B cell (primary cell): ENCODE results near the gene TLK1. TPM values are rescaled to one million over a fixed set of nuclear protein-coding genes. Genes with fewer than 3 reads are reported as not detected.

Experiments used
- ATAC-seq: fragments of 200-7000 bp; cut with Tn5 transposase; one replicate; pipeline ENCODE4 v1.10.0; 2021; ENCODE audit warnings: low read depth, mild to moderate bottlenecking, moderate number of reproducible peaks, moderate library complexity
- CTCF ChIA-PET: fragments of 350-600 bp; sonication (Branson Sonifier 250); formaldehyde crosslinking; loops from one replicate; lab custom pipeline; 2021; ENCODE audit warnings: antibody characterized with exemption, inconsistent platforms; lab: Charles Lee
- POLR2A ChIA-PET: fragments of 350-600 bp; sonication (Branson Sonifier 250); formaldehyde crosslinking; loops from one replicate; lab custom pipeline; 2021; ENCODE audit warnings: antibody characterized with exemption; lab: Charles Lee
- DNase-seq: peaks from one replicate; pipeline ENCODE4 v3.0.0; 2013
- H2AFZ ChIP-seq: 2 replicates; pipeline ENCODE4 v1.6.1; 2012; ENCODE audit warnings: mild to moderate bottlenecking, low read depth, low read length; ENCODE audit not compliant: insufficient read depth, poor library complexity, severe bottlenecking
- H3K27ac ChIP-seq, 2 donors: 1 replicate in 1 of 2; 2 replicates in 1 of 2; pipeline ENCODE4 v1.5.1; 2012 to 2013; ENCODE audit warnings: low read length in 2 of 2, mild to moderate bottlenecking in 2 of 2, moderate library complexity in 1 of 2
- H3K27me3 ChIP-seq, 4 experiments: fragments of 200-600 bp in 1 of 4; sonication (generic) in 1 of 4; replicated peaks in 1 of 4; 1 replicate in 2 of 4; 2 replicates in 2 of 4; pipeline versions ENCODE4 v1.6.1 to v1.7.0; 2013 to 2016; ENCODE audit warnings: low read length in 3 of 4, mild to moderate bottlenecking in 2 of 4, mixed read lengths in 1 of 4, moderate library complexity in 1 of 4; ENCODE audit not compliant: insufficient read depth in 4 of 4, control insufficient read depth in 3 of 4; ENCODE audit errors: control extremely low read depth in 1 of 4
- H3K36me3 ChIP-seq, 2 experiments: replicated peaks in 1 of 2; 1 replicate in 1 of 2; 2 replicates in 1 of 2; pipeline versions ENCODE4 v1.6.1 to v1.7.1; 2013; ENCODE audit warnings: low read length in 1 of 2; ENCODE audit not compliant: insufficient read depth in 2 of 2, control insufficient read depth in 1 of 2; ENCODE audit errors: control extremely low read depth in 1 of 2, extremely low read depth in 1 of 2
- H3K4me1 ChIP-seq, 2 donors: fragments of 200-600 bp in 1 of 2; sonication (generic) in 1 of 2; 1 replicate in 1 of 2; 2 replicates in 1 of 2; pipeline versions ENCODE4 v1.5.1 to v1.6.1; 2013 to 2017; ENCODE audit warnings: low read length in 2 of 2; ENCODE audit not compliant: control insufficient read depth in 2 of 2, insufficient read depth in 2 of 2
- H3K4me2 ChIP-seq: replicated peaks from 2 replicates; pipeline ENCODE3; 2012; ENCODE audit warnings: mild to moderate bottlenecking, low read depth, low read length; ENCODE audit not compliant: poor library complexity, severe bottlenecking
- H3K4me3 ChIP-seq, 5 experiments: fragments of 200-600 bp in 1 of 5; sonication (generic) in 1 of 5; 1 replicate in 3 of 5; 2 replicates in 2 of 5; pipeline versions ENCODE4 v1.5.1 to v1.7.0; 2011 to 2016; ENCODE audit warnings: low read length in 4 of 5, mild to moderate bottlenecking in 4 of 5, low read depth in 2 of 5, control low read depth in 1 of 5, moderate library complexity in 1 of 5; ENCODE audit not compliant: insufficient read depth in 1 of 5; ENCODE audit errors: control extremely low read depth in 1 of 5, extremely low read depth in 1 of 5
- H3K79me2 ChIP-seq: fragments of 200-600 bp; sonication (generic); one replicate; pipeline ENCODE4 v1.6.0; 2016; ENCODE audit warnings: low read length; ENCODE audit not compliant: control insufficient read depth, insufficient read depth
- H3K9ac ChIP-seq: fragments of 200-600 bp; sonication (generic); 2 replicates; pipeline ENCODE4 v1.6.1; 2017; ENCODE audit warnings: mild to moderate bottlenecking, low read length, moderate library complexity
- H3K9me3 ChIP-seq, 3 donors: one replicate each; pipeline versions ENCODE4 v1.6.1 to v1.7.1; 2013; ENCODE audit warnings: low read length in 2 of 3; ENCODE audit not compliant: control insufficient read depth in 2 of 3, insufficient read depth in 1 of 3; ENCODE audit errors: control extremely low read depth in 1 of 3
- H4K20me1 ChIP-seq: 2 replicates; pipeline ENCODE4 v1.6.0; 2012; ENCODE audit warnings: mild to moderate bottlenecking, low read length; ENCODE audit not compliant: insufficient read depth, control insufficient read depth, poor library complexity, severe bottlenecking
- H3K27ac Mint-ChIP-seq: one replicate; pipeline ENCODE4 v1.8.0; 2021; ENCODE audit warnings: mixed read lengths
- H3K27me3 Mint-ChIP-seq: one replicate; pipeline ENCODE4 v1.8.0; 2021; ENCODE audit warnings: mixed read lengths
- H3K4me1 Mint-ChIP-seq: one replicate; pipeline ENCODE4 v1.8.0; 2021; ENCODE audit warnings: mixed read lengths
- H3K4me3 Mint-ChIP-seq: one replicate; pipeline ENCODE4 v1.8.0; 2021; ENCODE audit warnings: mixed read lengths
- H3K9me3 Mint-ChIP-seq: one replicate; pipeline ENCODE4 v1.8.0; 2022; ENCODE audit warnings: mixed read lengths; ENCODE audit not compliant: insufficient read depth
- EZH2 ChIP-seq: IDR thresholded peaks from 2 replicates; pipeline ENCODE4 v1.6.1; 2012; ENCODE audit warnings: borderline replicate concordance, low read depth, mild to moderate bottlenecking, moderate library complexity, low read length; ENCODE audit not compliant: insufficient read depth, poor library complexity, severe bottlenecking
- WGBS: methylation state at CpG from one replicate; pipeline ENCODE4 v1.1.5; 2013; ENCODE audit warnings: missing lambda C conversion rate; ENCODE audit not compliant: insufficient coverage; 5-methylcytosine and 5-hydroxymethylcytosine counted together
- intact Hi-C: fragments of 100-400 bp; cut with micrococcal nuclease; formaldehyde crosslinking; loops from one replicate; pipeline ENCODE4 v1.10.0; 2022
- polyA plus RNA-seq: library from polyadenylated mRNA; depleted of rRNA; stranded (reverse); fragments of >200 nt; gene quantifications from 2 replicates; pipeline ENCODE4 v1.2.3, GENCODE V29; 2012
- total RNA-seq, 2 donors: library from RNA; stranded (reverse); fragments of 120-200 nt in 1 of 2; gene quantifications; 1 replicate in 1 of 2; 2 replicates in 1 of 2; pipeline versions ENCODE4 v1.2.3 to v1.2.4, GENCODE V29; 2013 to 2022
- TF ChIP-seq, protein P1 (sequence below): fragments of 200-600 bp; IDR thresholded peaks from one replicate; pipeline ENCODE4 v1.8.0; 2022; ENCODE audit warnings: antibody characterized with exemption, mild to moderate bottlenecking

TLK1 gene
- total and polyA plus RNA-seq, 2 donors (not counting 1 experiment from before 2014, with no cell fraction given), result 13.8 to 186 TPM

DNA sequence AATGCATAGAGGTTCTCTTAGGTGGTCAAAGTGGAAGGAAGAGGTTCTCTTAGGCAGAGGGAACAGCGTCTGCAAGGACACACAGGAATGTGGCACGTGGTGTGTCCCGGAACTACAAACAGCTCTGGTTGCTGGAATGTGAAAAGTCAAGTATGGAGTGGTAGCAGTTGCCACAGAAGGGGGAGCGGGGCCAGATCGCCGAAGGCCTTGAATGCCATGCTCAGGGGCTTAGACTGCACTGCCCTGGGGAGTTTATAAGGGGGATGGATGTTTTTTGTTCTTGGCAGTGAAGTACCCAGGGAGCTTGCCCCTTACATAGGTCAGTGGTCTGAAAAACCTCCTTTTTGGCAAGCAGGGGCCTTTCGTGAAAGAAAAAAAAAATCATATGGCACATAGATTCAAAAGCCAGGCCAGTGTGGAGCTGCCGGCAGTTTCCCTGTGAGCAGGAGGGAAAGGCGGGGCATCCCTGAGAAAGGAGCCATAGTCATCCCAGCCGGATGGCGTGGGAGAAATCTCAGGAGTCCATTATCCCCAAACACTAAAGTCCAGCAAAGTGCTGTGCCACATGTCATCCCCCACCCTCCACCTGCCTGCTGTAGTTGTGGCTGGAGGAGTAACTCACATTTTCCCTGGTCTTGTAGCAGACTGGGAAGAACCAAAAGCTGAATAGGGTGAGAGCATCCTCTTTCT, 186.2 kb downstream of the TLK1 start:
- H3K4me1 Mint-ChIP-seq, result peaks cover 12% of the 10 kb centered on the region
- peak overlapping the region; percentile 84 for H3K9ac ChIP-seq
- no peaks in the 10 kb centered on the region for H4K20me1 ChIP-seq
- no peaks in the 10 kb centered on the region for H3K79me2 ChIP-seq
- intact Hi-C loops, result loop anchor here (5.0 to 10.0 kb wide), 3 partner anchors 350 to 1490 kb away; no protein-coding TSS in a partner anchor
- ATAC-seq (no peak), DNase-seq (no peak)
- POLR2A ChIA-PET, result interaction anchor here (0.6 kb wide), 1 partner anchor 16 kb away, joined by 3 read pairs; no protein-coding TSS in a partner anchor
- H2AFZ ChIP-seq, result peak overlapping the region; percentile 96
- peak overlapping the region in 4 of 5 experiments; percentile 71 to 86 (median 82) for H3K4me3 ChIP-seq
- H3K27me3 Mint-ChIP-seq, result no peaks in the 10 kb centered on the region
- CTCF ChIA-PET, result interaction anchor here (0.7 to 2.4 kb wide), 4 partner anchors 184 to 732 kb away, joined by 3 to 14 read pairs (median 10); partner anchors contain the start of genes DCAF17 and METTL8
- H3K36me3 ChIP-seq, result no peaks in the 10 kb centered on the region
- H3K9me3 Mint-ChIP-seq, result no peaks in the 10 kb centered on the region
- peak overlapping the region; percentile 78 for H3K27ac Mint-ChIP-seq
- H3K27me3 ChIP-seq, result no peaks in the 10 kb centered on the region
- peak overlapping the region; percentile 92 for H3K4me3 Mint-ChIP-seq
- 87% methylated on average over 6 of the region's 11 CpGs for WGBS
- peak overlapping the region; percentile 98 for H3K4me2 ChIP-seq
- H3K9me3 ChIP-seq, result no peaks in the 10 kb centered on the region
- H3K27ac ChIP-seq, result no peak overlapping the region
- TF ChIP-seq, protein P1, sequence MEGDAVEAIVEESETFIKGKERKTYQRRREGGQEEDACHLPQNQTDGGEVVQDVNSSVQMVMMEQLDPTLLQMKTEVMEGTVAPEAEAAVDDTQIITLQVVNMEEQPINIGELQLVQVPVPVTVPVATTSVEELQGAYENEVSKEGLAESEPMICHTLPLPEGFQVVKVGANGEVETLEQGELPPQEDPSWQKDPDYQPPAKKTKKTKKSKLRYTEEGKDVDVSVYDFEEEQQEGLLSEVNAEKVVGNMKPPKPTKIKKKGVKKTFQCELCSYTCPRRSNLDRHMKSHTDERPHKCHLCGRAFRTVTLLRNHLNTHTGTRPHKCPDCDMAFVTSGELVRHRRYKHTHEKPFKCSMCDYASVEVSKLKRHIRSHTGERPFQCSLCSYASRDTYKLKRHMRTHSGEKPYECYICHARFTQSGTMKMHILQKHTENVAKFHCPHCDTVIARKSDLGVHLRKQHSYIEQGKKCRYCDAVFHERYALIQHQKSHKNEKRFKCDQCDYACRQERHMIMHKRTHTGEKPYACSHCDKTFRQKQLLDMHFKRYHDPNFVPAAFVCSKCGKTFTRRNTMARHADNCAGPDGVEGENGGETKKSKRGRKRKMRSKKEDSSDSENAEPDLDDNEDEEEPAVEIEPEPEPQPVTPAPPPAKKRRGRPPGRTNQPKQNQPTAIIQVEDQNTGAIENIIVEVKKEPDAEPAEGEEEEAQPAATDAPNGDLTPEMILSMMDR, result no peak
- TF ChIP-seq EZH2, result no peak
- H3K4me1 ChIP-seq, result peaks cover 11 to 12% of the 10 kb centered on the region in 2 donors
